AG10803 (cell line): ENCODE measurements around the gene MAEA.

ENCODE experiments used
- DNase-seq: peaks from one replicate; pipeline ENCODE4 v3.0.0; 2010; ENCODE audit warnings: low read depth
- H3K4me3 ChIP-seq: 2 replicates; pipeline ENCODE4 v1.5.1; 2011; ENCODE audit warnings: mild to moderate bottlenecking, low read length, control low read depth
- TF ChIP-seq, protein P1 (sequence below): conservative IDR thresholded peaks from 2 replicates; pipeline ENCODE4 v1.5.1; 2011; ENCODE audit warnings: mild to moderate bottlenecking, low read length, control low read depth, inconsistent platforms

MAEA gene

DNA sequence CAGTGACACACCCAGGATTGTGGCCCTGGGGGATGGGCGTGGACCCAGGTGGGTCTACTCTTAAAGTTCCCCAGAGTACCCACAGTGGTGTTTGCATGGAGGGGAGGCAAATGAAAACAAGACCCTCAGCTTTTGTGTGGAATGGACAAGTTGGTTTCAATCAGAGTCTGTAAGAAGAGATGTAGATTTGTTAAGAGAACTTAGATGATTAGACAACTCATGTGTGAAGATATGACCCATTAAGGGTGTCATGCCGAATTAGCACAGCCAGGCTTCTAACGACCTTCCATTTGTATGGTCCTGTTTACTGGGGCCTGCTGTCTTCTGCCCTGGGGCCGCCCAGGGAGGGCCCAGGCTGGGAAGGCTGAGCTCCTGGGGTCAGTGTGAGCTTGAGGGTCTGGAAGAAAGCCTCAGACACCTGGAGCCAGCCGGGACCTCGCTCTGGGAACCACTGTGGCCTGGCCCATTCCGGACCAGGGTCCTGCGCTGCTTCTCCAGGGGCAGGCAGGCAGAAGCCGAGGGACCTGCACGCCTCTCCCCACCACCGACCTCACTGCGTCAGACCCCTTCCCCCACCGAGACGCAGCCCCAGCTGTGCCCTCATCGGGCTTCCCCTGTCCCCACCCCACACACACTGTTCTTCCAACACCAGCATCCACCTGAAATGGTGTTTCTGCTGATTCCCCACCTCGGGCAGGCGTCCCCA, 77.7 kb downstream of the MAEA start:
- TF ChIP-seq, protein P1, sequence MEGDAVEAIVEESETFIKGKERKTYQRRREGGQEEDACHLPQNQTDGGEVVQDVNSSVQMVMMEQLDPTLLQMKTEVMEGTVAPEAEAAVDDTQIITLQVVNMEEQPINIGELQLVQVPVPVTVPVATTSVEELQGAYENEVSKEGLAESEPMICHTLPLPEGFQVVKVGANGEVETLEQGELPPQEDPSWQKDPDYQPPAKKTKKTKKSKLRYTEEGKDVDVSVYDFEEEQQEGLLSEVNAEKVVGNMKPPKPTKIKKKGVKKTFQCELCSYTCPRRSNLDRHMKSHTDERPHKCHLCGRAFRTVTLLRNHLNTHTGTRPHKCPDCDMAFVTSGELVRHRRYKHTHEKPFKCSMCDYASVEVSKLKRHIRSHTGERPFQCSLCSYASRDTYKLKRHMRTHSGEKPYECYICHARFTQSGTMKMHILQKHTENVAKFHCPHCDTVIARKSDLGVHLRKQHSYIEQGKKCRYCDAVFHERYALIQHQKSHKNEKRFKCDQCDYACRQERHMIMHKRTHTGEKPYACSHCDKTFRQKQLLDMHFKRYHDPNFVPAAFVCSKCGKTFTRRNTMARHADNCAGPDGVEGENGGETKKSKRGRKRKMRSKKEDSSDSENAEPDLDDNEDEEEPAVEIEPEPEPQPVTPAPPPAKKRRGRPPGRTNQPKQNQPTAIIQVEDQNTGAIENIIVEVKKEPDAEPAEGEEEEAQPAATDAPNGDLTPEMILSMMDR: no peak
- no peak for DNase-seq
- no peak overlapping the region for H3K4me3 ChIP-seq

DNA sequence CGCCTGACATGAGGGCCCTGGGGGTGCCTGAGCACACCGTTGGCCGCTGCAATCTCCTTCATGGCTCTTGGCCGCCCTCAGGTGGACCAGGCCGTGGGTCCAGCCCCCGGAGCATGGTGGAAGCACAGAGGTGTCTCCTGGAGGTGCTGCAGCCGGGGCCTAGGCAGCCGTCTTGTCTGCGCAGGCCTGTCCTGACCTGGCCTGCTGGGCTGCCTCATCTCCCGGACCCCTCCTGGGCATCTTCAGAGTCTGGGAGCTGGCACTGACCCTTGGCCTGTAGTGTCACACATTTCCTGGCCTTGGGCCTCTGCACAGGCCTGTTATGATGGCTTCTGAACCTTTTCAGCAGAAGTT, 78.2 kb downstream of the MAEA start:
- TF ChIP-seq, protein P1: no peak
- no peak for DNase-seq
- H3K4me3 ChIP-seq: no peak overlapping the region

DNA sequence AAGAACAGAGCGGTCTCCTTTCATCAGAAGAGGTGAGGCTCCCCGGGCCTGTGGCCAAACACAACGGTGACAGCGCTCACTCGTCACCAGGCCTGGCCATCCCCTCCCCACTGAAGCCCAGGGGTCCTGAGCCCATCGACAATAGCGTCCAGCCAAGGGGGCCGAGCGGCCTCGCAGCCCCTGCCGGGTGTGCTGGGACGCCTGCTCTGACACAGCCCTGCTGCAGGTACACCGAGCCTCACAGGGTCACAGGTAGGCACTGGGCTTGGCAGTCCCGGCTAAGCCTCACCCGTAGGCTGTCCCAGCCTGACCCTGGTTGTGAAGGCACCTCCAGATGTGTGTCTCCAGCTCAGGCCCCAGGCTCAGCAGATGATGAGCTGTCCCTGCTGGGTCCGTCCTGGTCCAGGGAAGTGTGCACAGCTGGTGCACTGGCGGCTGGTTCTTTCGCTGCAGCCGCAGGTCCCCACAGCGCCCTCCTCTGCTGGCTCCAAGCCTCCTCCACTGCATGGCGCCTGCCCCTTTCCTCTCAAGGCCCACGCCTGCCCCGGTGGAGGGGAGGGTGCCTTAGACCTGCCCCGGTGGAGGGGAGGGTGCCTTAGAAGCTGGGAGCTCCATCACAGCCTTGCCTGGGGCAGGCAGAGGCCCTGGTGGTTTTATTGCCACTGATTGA, 78.9 kb downstream of the MAEA start:
- DNase-seq: no peak
- H3K4me3 ChIP-seq: no peak overlapping the region
- TF ChIP-seq, protein P1: no peak

DNA sequence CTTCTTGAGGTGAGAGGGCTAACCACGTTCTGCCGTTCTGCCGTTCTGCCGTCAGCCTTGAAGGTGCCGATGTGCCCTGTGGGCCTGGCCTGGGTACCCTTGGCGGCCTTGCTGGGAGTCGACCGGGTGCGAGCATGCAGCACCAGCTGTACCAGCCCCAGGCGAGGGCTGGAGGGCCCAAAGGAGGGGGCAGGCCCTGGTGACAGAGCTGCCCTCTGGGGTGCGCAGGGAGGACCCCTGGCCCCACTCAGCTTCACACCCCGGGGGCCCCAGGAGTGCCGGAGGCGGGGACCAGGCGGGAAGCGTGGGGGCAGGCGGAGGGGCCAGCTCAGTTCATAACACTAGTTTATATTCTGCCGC, 79.4 kb downstream of the MAEA start:
- DNase-seq: no peak
- TF ChIP-seq, protein P1: no peak
- no peak overlapping the region for H3K4me3 ChIP-seq

DNA sequence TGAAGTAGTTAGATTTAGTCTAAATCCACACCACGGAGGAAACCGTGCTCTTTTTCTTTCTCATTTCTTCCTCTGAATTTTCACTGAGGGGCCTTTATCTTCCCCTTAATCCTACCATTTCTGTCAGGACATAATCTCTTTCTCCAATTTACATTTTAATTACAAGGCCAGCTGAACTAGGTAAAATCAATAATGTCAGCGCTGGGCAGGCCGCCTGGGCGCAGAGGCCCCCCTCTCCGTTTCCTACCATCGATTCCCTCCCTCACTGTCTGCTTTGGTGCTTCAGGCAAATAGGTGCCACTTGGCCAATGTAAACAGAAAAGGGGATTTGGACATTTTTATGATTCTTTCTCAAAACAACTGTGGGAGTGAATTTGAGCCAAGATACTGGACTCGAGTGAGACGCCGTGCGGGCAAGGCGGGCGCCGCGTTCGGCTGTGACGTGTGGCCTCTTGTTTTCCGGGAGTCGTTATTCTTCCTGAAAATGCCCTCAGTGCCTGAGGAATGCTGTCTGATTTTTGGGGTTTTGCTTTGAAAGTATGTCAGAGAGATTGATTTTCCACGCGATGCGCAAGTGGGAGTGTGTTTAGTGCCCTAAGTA, 79.9 kb downstream of the MAEA start:
- DNase-seq: no peak
- H3K4me3 ChIP-seq: no peak overlapping the region
- TF ChIP-seq, protein P1: no peak

DNA sequence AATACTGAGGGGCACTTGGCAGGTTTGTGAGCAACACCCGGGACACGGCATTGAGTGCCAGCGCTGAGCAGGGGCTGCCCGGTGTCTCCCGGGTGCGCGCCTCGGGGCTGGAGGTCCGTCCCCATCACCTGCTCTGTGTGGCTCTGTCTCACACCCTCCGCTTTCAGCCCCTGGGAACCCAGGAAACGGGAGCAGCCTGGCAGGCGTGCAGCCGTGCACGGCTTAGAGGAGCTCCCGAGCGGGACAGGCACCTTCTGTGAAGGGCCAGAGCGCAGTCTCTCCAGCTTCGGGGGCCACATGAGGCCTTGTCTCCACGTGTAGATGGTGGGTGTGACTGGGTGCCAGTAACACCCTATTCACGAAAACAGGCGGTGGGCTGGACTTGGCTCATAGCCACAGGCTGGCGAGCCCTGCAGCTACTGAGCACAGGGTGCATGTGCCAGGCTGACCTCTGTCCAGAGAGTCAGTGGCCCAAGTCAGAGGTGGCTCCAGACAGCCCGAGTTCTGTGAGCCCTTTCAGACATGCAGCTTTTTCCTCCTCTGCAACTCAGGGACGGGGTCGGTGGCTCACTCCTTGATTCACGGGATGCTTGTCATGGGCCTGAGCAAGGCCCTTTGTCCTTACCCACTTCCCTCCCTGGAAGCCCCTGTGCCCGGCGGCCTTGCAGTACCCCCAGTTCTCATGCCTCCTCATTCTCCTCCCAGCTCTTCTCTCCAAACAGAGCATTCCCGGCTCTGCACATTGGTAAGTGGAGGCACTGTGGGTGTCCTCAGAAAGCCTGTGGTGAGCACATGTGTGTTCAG, 80.8 kb downstream of the MAEA start:
- no peak for DNase-seq
- TF ChIP-seq, protein P1: no peak
- H3K4me3 ChIP-seq: no peak overlapping the region
